Measurements from ENCODE around the gene XRCC5. TPM values are rescaled to one million over a fixed set of nuclear protein-coding genes. Genes with fewer than 3 reads are reported as not detected.
"Not testable (repeated sequence)": the region's sequence is repeated elsewhere in the genome, so short reads cannot be mapped to it uniquely, and the experiment has no call there.

The XRCC5 gene
- total and polyA plus RNA-seq, 7 experiments from 2014 or later: 168 to 347 (median 231) TPM

DNA sequence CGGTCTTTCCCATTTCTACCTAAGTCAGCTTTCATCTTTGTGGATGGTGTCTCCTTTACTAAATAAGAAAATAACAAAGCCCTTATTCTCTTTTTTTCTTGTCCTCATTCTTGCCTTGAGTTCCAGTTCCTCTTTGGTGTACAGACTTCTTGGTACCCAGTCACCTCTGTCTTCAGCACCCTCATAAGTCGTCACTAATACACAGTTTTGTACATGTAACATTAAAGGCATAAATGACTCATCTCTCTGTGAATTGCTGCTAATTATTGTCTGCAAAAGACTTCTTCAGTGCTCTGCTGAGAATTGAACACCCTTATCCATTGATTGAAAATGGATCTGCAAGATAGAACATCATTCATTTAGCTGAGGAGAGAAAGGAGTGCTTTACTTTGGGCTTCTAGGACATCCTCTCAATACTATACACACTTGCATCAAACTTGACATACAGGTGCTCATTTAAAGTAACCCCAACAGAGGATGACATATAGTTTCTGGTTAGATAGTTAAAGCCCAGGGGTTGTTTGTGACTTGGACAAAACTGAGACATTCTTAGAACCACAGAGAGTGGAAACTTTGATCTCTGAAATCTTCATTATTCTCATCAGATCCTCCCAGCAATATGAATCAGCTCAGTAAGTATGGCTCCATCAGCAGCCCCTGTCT, 97.0 kb downstream of the XRCC5 start:
- peak; percentile 26 for ATAC-seq
- H3K4me3 ChIP-seq (ENCODE audit: low read length): no peak overlapping the region
- no peaks in the 10 kb centered on the region for H3K9me3 ChIP-seq (ENCODE audit: control insufficient read depth in 2 of 3, low read length in 3 of 3)
- no peaks in the 10 kb centered on the region for H3K27me3 Mint-ChIP-seq
- peak overlapping the region in 1 of 10 donors; percentile 5 for H3K4me3 Mint-ChIP-seq
- ChIA-PET CTCF (no interaction called here), POLR2A (no interaction called here)
- peaks cover 23 to 70% (median 33%) of the 10 kb centered on the region in 3 experiments for H3K36me3 ChIP-seq (ENCODE audit: control insufficient read depth in 2 of 3, insufficient read depth in 3 of 3, low read length in 3 of 3)
- DNase-seq: no peak
- H3K27ac ChIP-seq (ENCODE audit: low read depth, low read length): no peak overlapping the region
- H3K36me3 Mint-ChIP-seq: peaks cover 12 to 73% (median 58%) of the 10 kb centered on the region in 5 donors
- no peaks in the 10 kb centered on the region for H3K9me3 Mint-ChIP-seq
- peak overlapping the region in 6 of 9 donors; percentile 7 to 81 (median 54) for H3K27ac Mint-ChIP-seq
- intact Hi-C loops (cut with micrococcal nuclease): no loop called here
- no peaks in the 10 kb centered on the region for H3K4me1 ChIP-seq (ENCODE audit: control insufficient read depth in 2 of 2, insufficient read depth in 2 of 2, low read length in 2 of 2)
- peaks cover 10 to 61% (median 31%) of the 10 kb centered on the region in 7 donors for H3K4me1 Mint-ChIP-seq
- no peaks in the 10 kb centered on the region for H3K27me3 ChIP-seq (ENCODE audit: control insufficient read depth in 2 of 2, insufficient read depth in 2 of 2, low read length in 2 of 2)

DNA sequence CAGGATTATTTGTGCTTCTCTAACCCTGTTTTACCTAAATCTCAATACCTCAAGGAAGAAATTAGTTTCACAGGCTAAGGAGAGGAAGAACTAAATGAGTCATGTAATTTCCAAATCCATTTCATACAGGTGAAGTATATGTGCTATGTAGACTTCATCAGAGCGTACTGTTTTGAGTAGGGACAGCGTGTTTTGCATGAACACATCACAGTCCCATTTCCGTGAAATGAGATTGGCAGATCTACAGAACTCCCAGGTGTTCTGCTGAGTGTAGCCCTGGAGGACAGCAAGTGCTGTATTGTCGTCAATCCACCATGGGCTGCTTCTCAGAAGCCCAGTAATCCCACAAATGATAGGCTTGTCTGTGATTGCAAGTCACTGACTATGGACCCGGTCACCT, 97.7 kb downstream of the XRCC5 start:
- Histone ChIP-seq H3K27ac (ENCODE audit: low read depth, low read length) (no peak overlapping the region), H3K4me1 (ENCODE audit: control insufficient read depth in 2 of 2, insufficient read depth in 2 of 2, low read length in 2 of 2) (no peaks in the 10 kb centered on the region), H3K27me3 (ENCODE audit: control insufficient read depth in 2 of 2, insufficient read depth in 2 of 2, low read length in 2 of 2) (no peaks in the 10 kb centered on the region), H3K4me3 (ENCODE audit: low read length) (no peak overlapping the region), H3K36me3 (ENCODE audit: control insufficient read depth in 2 of 3, insufficient read depth in 3 of 3, low read length in 3 of 3) (peaks cover 16 to 64% (median 30%) of the 10 kb centered on the region in 3 experiments), H3K9me3 (ENCODE audit: control insufficient read depth in 2 of 3, low read length in 3 of 3) (no peaks in the 10 kb centered on the region)
- intact Hi-C loops (cut with micrococcal nuclease): no loop called here
- ATAC-seq (no peak), DNase-seq (no peak)
- Mint-ChIP-seq H3K36me3 (peaks cover 8 to 73% (median 53%) of the 10 kb centered on the region in 5 donors), H3K27me3 (no peaks in the 10 kb centered on the region), H3K9me3 (peaks cover 0 to 1% (median 0%) of the 10 kb centered on the region in 11 donors), H3K4me1 (peaks cover 10 to 64% (median 34%) of the 10 kb centered on the region in 7 donors), H3K27ac (peak overlapping the region in 5 of 9 donors; percentile 7 to 81 (median 56)), H3K4me3 (peak overlapping the region in 1 of 10 donors; percentile 5)
- POLR2A ChIA-PET: no interaction called here
- CTCF ChIA-PET: no interaction called here

DNA sequence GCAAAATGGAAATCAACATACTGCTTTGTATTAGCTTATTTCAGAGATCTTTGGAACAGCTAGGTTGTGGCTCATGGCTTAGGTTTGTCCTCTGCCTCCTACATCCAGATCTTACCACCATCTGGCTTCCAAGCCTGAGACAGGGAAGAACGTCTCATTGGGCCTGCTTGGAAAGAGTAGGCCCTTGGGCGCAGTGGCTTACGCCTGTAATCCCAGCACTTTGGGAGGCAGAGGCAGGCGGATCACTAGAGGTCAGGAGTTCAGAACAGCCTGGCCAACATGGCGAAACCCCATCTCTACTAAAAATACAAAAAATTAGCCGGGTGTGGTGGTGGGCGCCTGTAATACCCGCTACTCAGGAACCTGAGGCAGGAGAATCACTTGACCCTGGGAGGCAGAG, 99.5 kb downstream of the XRCC5 start:
- peak overlapping the region in 4 of 9 donors; percentile 33 to 81 (median 63) for H3K27ac Mint-ChIP-seq
- H3K27me3 ChIP-seq (ENCODE audit: control insufficient read depth in 2 of 2, insufficient read depth in 2 of 2, low read length in 2 of 2); H3K9me3 Mint-ChIP-seq; POLR2A ChIA-PET; DNase-seq; H3K4me3 Mint-ChIP-seq; H3K9me3 ChIP-seq (ENCODE audit: control insufficient read depth in 2 of 3, low read length in 3 of 3); H3K27ac ChIP-seq (ENCODE audit: low read depth, low read length); H3K27me3 Mint-ChIP-seq; intact Hi-C loops (cut with micrococcal nuclease); ATAC-seq; H3K4me1 ChIP-seq (ENCODE audit: control insufficient read depth in 2 of 2, insufficient read depth in 2 of 2, low read length in 2 of 2); H3K4me3 ChIP-seq (ENCODE audit: low read length); CTCF ChIA-PET: not testable (repeated sequence)
- H3K36me3 ChIP-seq (ENCODE audit: control insufficient read depth in 2 of 3, insufficient read depth in 3 of 3, low read length in 3 of 3): peaks cover 15 to 49% (median 25%) of the 10 kb centered on the region in 3 experiments
- H3K4me1 Mint-ChIP-seq: peaks cover 8 to 59% (median 33%) of the 10 kb centered on the region in 7 donors
- peaks cover 8 to 57% (median 40%) of the 10 kb centered on the region in 5 donors for H3K36me3 Mint-ChIP-seq

DNA sequence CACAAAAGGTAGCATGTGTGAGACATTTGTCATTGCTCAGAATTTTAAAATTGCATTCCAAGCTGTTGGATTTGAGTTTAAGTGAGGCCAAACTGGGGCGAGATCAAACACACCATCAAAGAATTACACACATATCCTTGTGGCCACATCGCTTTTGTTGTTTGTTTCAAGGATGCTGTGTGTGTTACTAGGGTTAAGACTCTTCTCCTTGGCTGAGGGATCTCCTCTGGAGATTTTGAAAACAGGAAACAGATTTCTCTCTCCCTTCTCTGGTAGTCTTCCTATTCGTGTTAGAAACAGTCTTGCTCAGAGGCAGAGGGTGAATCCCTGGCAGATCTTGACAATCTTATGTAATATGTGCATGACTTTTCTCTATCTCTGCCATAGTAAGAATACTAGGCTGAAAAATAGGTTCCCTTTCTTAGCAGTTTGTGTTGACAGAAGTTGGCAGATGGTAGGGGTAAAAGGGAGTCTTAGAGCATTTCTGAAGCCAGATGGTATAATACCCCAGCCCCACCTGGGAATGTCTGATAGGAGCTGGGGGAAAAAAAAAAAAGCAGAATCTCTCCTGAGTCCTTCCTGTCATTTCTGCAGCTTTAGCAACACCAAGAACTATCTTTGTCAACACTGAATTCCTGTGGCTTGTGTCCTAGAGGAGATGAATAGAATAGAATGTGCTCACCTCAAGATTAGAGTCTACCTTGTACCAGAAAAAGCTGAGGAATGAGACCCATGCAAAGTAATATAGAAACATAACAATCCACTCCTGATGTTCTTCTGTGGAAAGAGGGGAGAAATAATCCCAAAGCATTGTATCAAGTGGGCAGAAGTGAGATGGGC, 101.8 kb downstream of the XRCC5 start:
- peak overlapping the region; percentile 48 for H3K27ac ChIP-seq (ENCODE audit: low read depth, low read length)
- peaks cover 10 to 57% (median 31%) of the 10 kb centered on the region in 7 donors for H3K4me1 Mint-ChIP-seq
- ATAC-seq (peak; percentile 24), DNase-seq (no peak)
- peak overlapping the region in 1 of 10 donors; percentile 5 for H3K4me3 Mint-ChIP-seq
- H3K9me3 ChIP-seq (ENCODE audit: control insufficient read depth in 2 of 3, low read length in 3 of 3): no peaks in the 10 kb centered on the region
- CTCF ChIA-PET: no interaction called here
- peaks cover 0 to 1% (median 0%) of the 10 kb centered on the region in 11 donors for H3K9me3 Mint-ChIP-seq
- H3K4me1 ChIP-seq (ENCODE audit: control insufficient read depth in 2 of 2, insufficient read depth in 2 of 2, low read length in 2 of 2): no peaks in the 10 kb centered on the region
- H3K36me3 ChIP-seq (ENCODE audit: control insufficient read depth in 2 of 3, insufficient read depth in 3 of 3, low read length in 3 of 3): peaks cover 7 to 27% (median 14%) of the 10 kb centered on the region in 3 experiments
- H3K27me3 Mint-ChIP-seq: no peaks in the 10 kb centered on the region
- H3K27me3 ChIP-seq (ENCODE audit: control insufficient read depth in 2 of 2, insufficient read depth in 2 of 2, low read length in 2 of 2): no peaks in the 10 kb centered on the region
- H3K27ac Mint-ChIP-seq: peak overlapping the region; percentile 41 to 88 (median 73)
- no peak overlapping the region for H3K4me3 ChIP-seq (ENCODE audit: low read length)
- POLR2A ChIA-PET: no interaction called here
- peaks cover 4 to 38% (median 26%) of the 10 kb centered on the region in 5 donors for H3K36me3 Mint-ChIP-seq
- intact Hi-C loops (cut with micrococcal nuclease): loop anchor here in 1 of 2 donors (5.0 kb wide), 1 partner anchor 141 kb away; no protein-coding TSS in a partner anchor

GRCh38 chr2:216211614-216212145, 102.5 kb downstream of the XRCC5 start:
- H3K9me3 Mint-ChIP-seq: peaks cover 0 to 1% (median 0%) of the 10 kb centered on the region in 11 donors
- peaks cover 0 to 20% (median 7%) of the 10 kb centered on the region in 3 experiments for H3K36me3 ChIP-seq (ENCODE audit: control insufficient read depth in 2 of 3, insufficient read depth in 3 of 3, low read length in 3 of 3)
- no peaks in the 10 kb centered on the region for H3K9me3 ChIP-seq (ENCODE audit: control insufficient read depth in 2 of 3, low read length in 3 of 3)
- ATAC-seq (no peak), DNase-seq (no peak)
- H3K4me1 ChIP-seq (ENCODE audit: control insufficient read depth in 2 of 2, insufficient read depth in 2 of 2, low read length in 2 of 2): peaks cover 0 to 1% of the 10 kb centered on the region in 2 donors
- POLR2A ChIA-PET: no interaction called here
- no peaks in the 10 kb centered on the region for H3K27me3 ChIP-seq (ENCODE audit: control insufficient read depth in 2 of 2, insufficient read depth in 2 of 2, low read length in 2 of 2)
- no peak overlapping the region for H3K4me3 Mint-ChIP-seq
- no peak overlapping the region for H3K4me3 ChIP-seq (ENCODE audit: low read length)
- CTCF ChIA-PET: no interaction called here
- H3K27ac Mint-ChIP-seq: peak overlapping the region in 7 of 9 donors; percentile 35 to 79 (median 50)
- intact Hi-C loops (cut with micrococcal nuclease): loop anchor here in 1 of 2 donors (5.0 kb wide), 1 partner anchor 141 kb away; no protein-coding TSS in a partner anchor
- peaks cover 14 to 52% (median 34%) of the 10 kb centered on the region in 7 donors for H3K4me1 Mint-ChIP-seq
- no peak overlapping the region for H3K27ac ChIP-seq (ENCODE audit: low read depth, low read length)
- H3K36me3 Mint-ChIP-seq: peaks cover 0 to 31% (median 18%) of the 10 kb centered on the region in 5 donors
- no peaks in the 10 kb centered on the region for H3K27me3 Mint-ChIP-seq

DNA sequence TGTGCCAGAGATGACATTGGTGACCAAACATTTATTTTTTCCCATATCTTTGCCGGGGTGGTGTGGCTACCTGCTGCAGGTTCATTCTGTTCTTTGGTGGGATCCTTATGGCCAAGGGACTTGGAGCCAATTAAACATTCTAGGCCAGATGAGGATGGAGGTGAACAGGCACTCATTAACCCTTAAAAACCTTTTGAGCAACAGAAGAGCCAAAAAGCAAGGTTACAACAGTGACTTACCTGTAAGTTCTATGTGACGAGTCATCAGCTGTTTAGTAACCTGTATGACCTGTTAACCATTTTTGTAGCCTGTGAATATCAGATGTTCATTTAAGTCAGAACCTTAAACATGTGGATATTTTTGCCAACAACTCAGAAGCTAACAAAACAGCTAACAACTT, 105.6 kb downstream of the XRCC5 start:
- H3K9me3 Mint-ChIP-seq: peaks cover 0 to 1% (median 0%) of the 10 kb centered on the region in 11 donors
- Histone ChIP-seq H3K27me3 (ENCODE audit: control insufficient read depth in 2 of 2, insufficient read depth in 2 of 2, low read length in 2 of 2) (no peaks in the 10 kb centered on the region), H3K4me3 (ENCODE audit: low read length) (no peak overlapping the region), H3K9me3 (ENCODE audit: control insufficient read depth in 2 of 3, low read length in 3 of 3) (no peaks in the 10 kb centered on the region), H3K4me1 (ENCODE audit: control insufficient read depth in 2 of 2, insufficient read depth in 2 of 2, low read length in 2 of 2) (peaks cover 0 to 9% of the 10 kb centered on the region in 2 donors), H3K36me3 (ENCODE audit: control insufficient read depth in 2 of 3, insufficient read depth in 3 of 3, low read length in 3 of 3) (peaks cover 0 to 4% (median 0%) of the 10 kb centered on the region in 3 experiments), H3K27ac (ENCODE audit: low read depth, low read length) (no peak overlapping the region)
- intact Hi-C loops (cut with micrococcal nuclease): loop anchor here (5.0 kb wide), 2 partner anchors 138 to 283 kb away; partner anchors contain the start of gene RPL37A (in 1 of the 2)
- H3K4me1 Mint-ChIP-seq: peaks cover 21 to 50% (median 41%) of the 10 kb centered on the region in 7 donors
- ChIA-PET CTCF (interaction anchor here (0.5 kb wide), 1 partner anchor 1509 kb away, joined by 7 read pairs; no protein-coding TSS in a partner anchor), POLR2A (interaction anchor here (1.6 kb wide), 2 partner anchors 27 to 138 kb away, joined by 3 to 4 read pairs; no protein-coding TSS in a partner anchor)
- H3K36me3 Mint-ChIP-seq: peaks cover 0 to 24% (median 4%) of the 10 kb centered on the region in 5 donors
- DNase-seq (no peak), ATAC-seq (no peak)
- H3K27me3 Mint-ChIP-seq: no peaks in the 10 kb centered on the region
- H3K4me3 Mint-ChIP-seq: no peak overlapping the region
- peak overlapping the region in 1 of 9 donors; percentile 44 for H3K27ac Mint-ChIP-seq
